IgD-negative memory B cell (primary cell): ENCODE results near the gene EYA2. TPM values are rescaled to one million over a fixed set of nuclear protein-coding genes. Genes with fewer than 3 reads are reported as not detected.
A peak's percentile ranks its signal among the peaks of the same experiment; 100 is the strongest.
"Not testable (repeated sequence)": the region's sequence is repeated elsewhere in the genome, so short reads cannot be mapped to it uniquely, and the experiment has no call there.

ENCODE experiments used
- H3K27ac Mint-ChIP-seq, 3 donors: one replicate each; pipeline ENCODE4 v1.8.0; 2020 to 2022; ENCODE audit warnings: mild to moderate bottlenecking in 3 of 3, mixed read lengths in 3 of 3, moderate library complexity in 1 of 3
- H3K27me3 Mint-ChIP-seq: one replicate; pipeline ENCODE4 v1.8.0; 2021; ENCODE audit warnings: mixed read lengths
- H3K36me3 Mint-ChIP-seq: one replicate; pipeline ENCODE4 v1.8.0; 2020; ENCODE audit warnings: mild to moderate bottlenecking, mixed read lengths
- H3K4me1 Mint-ChIP-seq, 3 donors: one replicate each; pipeline ENCODE4 v1.8.0; 2020 to 2022; ENCODE audit warnings: mixed read lengths in 3 of 3, mild to moderate bottlenecking in 1 of 3
- H3K4me3 Mint-ChIP-seq, 4 donors: one replicate each; pipeline ENCODE4 v1.8.0; 2020 to 2022; ENCODE audit warnings: mild to moderate bottlenecking in 4 of 4, mixed read lengths in 4 of 4, moderate library complexity in 3 of 4
- H3K9me3 Mint-ChIP-seq, 3 donors: one replicate each; pipeline ENCODE4 v1.8.0; 2020 to 2021; ENCODE audit warnings: mixed read lengths in 3 of 3, mild to moderate bottlenecking in 1 of 3
- polyA plus RNA-seq: library from polyadenylated mRNA; unstranded; fragments of 300-500 nt; fragmentation: Illumina TruSeq; gene quantifications from one replicate; pipeline ENCODE4 v1.2.3, GENCODE V29; 2021

The EYA2 gene
- polyA plus RNA-seq, 1 donor from 2014 or later, result 0.11 TPM

DNA sequence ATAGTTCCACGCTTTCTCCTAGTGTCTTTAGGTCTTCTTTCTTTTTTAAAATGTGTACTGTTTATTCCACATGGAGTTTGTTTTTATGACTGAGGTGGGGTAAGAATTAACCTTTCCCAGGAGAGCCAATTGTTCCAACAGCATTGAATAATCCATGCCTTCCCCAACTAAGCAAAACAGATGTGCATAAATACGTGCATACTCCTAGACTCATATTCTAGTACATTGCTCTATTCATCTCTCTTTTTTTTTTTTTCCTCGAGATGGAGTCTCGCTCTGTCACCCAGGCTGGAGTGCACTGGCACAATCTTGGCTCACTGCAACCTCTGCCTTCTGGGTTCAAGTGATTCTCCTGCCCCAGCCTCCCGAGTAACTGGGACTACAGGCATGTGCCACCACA is 14.7 kb upstream of the EYA2 start:
- not testable (repeated sequence) for H3K9me3 Mint-ChIP-seq, H3K36me3 Mint-ChIP-seq, H3K27ac Mint-ChIP-seq, H3K4me1 Mint-ChIP-seq, H3K4me3 Mint-ChIP-seq
- peaks cover 13% of the 10 kb centered on the region for H3K27me3 Mint-ChIP-seq

- Mint-ChIP-seq H3K36me3 (no peaks in the 10 kb centered on the region), H3K4me3 (no peak overlapping the region), H3K9me3 (no peaks in the 10 kb centered on the region), H3K27ac (no peak overlapping the region), H3K4me1 (no peaks in the 10 kb centered on the region), H3K27me3 (peaks cover 14% of the 10 kb centered on the region)
These were observed 10.8 kb upstream of the EYA2 start for GRCh38 chr20:46883892-46884291.

DNA sequence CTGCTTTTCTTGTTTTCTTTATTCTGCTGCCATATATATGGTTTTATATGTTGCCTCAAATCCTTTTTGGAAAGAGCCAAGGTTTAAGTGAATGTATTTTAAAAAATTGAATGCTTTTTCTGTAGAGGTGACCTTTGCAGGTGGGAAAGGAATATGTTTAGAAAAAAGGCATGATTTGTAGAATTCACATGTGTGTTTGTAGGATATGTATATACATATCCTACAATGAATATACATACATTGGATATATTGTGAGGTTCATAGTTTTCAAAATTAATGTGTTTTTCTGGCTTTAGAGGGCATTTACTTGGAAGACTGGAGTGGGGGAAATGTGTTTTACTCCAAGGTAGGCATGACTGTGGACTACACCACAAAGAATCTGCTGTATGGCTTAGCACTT is 4.0 kb upstream of the EYA2 start:
- H3K27ac Mint-ChIP-seq, result no peak overlapping the region
- peaks cover 0 to 6% (median 2%) of the 10 kb centered on the region in 3 donors for H3K9me3 Mint-ChIP-seq
- H3K4me1 Mint-ChIP-seq, result peaks cover 0 to 4% (median 2%) of the 10 kb centered on the region in 3 donors
- peaks cover 1% of the 10 kb centered on the region for H3K36me3 Mint-ChIP-seq
- no peak overlapping the region for H3K4me3 Mint-ChIP-seq
- H3K27me3 Mint-ChIP-seq, result peaks cover 28% of the 10 kb centered on the region

GRCh38 chr20:46893051-46893450 is 1.6 kb upstream of the EYA2 start:
- Mint-ChIP-seq H3K4me1 (peaks cover 0 to 4% (median 2%) of the 10 kb centered on the region in 3 donors), H3K27me3 (peaks cover 39% of the 10 kb centered on the region), H3K4me3 (no peak overlapping the region), H3K9me3 (peaks cover 0 to 6% (median 2%) of the 10 kb centered on the region in 3 donors), H3K36me3 (peaks cover 1% of the 10 kb centered on the region), H3K27ac (no peak overlapping the region)

DNA sequence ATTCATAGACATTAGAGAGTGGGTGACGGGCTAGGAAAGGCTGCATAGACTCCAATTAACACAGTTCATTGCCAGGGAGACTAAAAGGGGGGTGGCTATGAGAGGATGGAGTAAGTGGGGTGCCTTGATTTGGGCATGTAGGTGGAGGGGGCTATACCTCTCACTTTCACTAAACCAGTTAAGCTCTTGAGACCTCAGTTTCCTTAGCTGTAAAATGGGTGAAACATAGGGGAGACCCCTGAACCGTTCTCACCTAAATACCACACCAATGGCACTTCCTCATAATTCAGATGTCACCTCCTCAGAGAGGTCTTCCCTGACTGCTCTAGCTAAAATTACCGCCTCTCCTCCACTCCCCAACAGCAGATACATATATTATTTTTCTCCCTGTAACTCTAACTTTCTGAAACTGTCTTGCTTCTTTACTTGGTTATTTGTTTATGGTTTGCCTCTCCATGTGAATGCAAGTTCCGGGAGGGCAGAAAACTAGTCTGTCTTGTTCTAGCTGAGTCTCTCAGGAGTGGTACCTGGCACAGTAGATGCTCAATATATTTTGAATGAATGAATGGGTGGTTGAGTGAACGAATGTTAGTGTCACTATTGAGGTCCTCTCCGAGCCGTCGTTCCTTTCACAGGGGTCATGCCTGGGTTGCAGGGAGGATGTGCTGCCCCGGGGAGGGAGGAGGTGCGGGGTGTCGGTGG is 615 bp upstream of the EYA2 start:
- Mint-ChIP-seq H3K27ac (no peak overlapping the region), H3K36me3 (peaks cover 1% of the 10 kb centered on the region), H3K4me3 (peak overlapping the region; percentile 55 to 87 (median 82)), H3K9me3 (peaks cover 0 to 6% (median 2%) of the 10 kb centered on the region in 3 donors), H3K4me1 (peaks cover 0 to 4% (median 2%) of the 10 kb centered on the region in 3 donors), H3K27me3 (peaks cover 42% of the 10 kb centered on the region)

DNA sequence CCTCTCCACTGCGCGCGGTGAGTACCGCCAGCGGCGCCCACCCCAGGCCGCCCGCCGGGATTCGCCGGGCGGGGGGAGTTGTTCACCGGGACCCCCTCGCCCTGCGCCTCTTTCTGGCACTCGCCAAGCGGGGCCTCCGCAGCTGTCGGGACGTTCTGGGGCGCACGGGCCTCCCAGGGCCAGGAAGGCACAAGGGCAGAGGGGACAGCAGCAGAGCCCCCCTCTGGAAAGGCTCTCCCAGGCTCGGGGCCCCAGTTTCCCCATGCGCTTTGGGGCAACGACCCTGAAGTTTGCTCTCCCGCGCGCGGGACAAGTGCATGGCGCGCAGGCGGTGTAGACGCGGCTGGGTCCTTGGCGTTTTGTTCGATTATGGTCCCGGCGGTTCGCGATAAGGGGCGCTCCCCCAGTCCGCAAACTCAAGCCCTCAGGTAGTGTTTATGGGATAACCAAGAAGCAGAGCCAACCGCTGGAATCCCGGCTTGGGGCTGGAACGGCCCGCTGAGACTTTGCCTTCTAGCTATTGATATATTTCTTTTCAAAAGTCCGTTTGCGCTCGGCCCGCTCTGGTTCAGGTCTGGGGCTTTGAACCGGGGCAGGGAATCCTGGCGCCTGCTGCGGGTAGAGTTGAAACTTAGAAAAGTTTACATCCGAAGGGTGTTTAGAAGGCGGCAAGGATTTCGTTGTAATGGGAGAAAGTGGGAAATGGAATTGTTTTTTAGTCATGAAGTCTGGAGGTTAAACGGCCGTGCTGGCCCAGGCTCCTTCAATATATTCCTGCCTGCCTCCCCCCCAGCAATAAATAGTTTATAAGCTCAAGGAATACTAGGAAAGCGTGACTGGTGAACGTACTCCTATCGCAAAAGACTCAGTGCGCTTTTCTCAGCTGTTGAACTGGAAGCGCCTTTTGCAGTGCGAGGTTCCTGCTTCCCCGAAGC is 595 bp downstream of the EYA2 start:
- Mint-ChIP-seq H3K4me1 (peaks cover 2 to 8% (median 6%) of the 10 kb centered on the region in 3 donors), H3K27me3 (peaks cover 44% of the 10 kb centered on the region), H3K4me3 (peak overlapping the region; percentile 86 to 98 (median 90)), H3K27ac (peak overlapping the region in 1 of 3 donors; percentile 18), H3K9me3 (peaks cover 0 to 6% (median 2%) of the 10 kb centered on the region in 3 donors), H3K36me3 (no peaks in the 10 kb centered on the region)

GRCh38 chr20:46895906-46896242 is 1.2 kb downstream of the EYA2 start:
- H3K9me3 Mint-ChIP-seq, result peaks cover 0 to 2% (median 1%) of the 10 kb centered on the region in 3 donors
- H3K27me3 Mint-ChIP-seq, result peaks cover 42% of the 10 kb centered on the region
- peak overlapping the region in 1 of 3 donors; percentile 18 for H3K27ac Mint-ChIP-seq
- H3K36me3 Mint-ChIP-seq, result no peaks in the 10 kb centered on the region
- H3K4me3 Mint-ChIP-seq, result peak overlapping the region; percentile 86 to 98 (median 90)
- peaks cover 4 to 10% (median 10%) of the 10 kb centered on the region in 3 donors for H3K4me1 Mint-ChIP-seq

- peak overlapping the region; percentile 5 to 68 (median 13) for H3K27ac Mint-ChIP-seq
- H3K36me3 Mint-ChIP-seq, result no peaks in the 10 kb centered on the region
- H3K4me3 Mint-ChIP-seq, result peak overlapping the region; percentile 66 to 86 (median 76)
- peaks cover 0 to 2% (median 0%) of the 10 kb centered on the region in 3 donors for H3K9me3 Mint-ChIP-seq
- peaks cover 42% of the 10 kb centered on the region for H3K27me3 Mint-ChIP-seq
- peaks cover 7 to 12% (median 10%) of the 10 kb centered on the region in 3 donors for H3K4me1 Mint-ChIP-seq
These were observed 2.8 kb downstream of the EYA2 start for GRCh38 chr20:46897328-46897880.

DNA sequence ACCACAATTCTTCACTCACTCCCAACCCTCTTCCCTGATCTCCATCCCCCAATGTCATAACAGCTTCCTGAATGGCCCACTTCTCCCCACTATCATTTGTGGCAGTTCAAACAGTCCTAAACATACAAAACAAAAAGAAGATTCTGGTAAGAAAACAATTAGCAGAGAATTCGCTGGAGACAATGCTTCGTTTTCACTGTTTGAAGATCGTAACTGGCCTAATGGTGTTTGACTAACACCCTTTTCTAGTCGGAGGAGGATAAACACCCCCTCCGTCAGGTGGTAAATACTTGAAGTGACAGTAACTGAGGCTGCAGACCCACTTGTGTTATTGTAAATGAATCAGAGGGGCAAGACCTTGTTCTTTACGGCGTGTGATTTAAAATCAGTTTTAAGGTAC is 3.8 kb downstream of the EYA2 start:
- Mint-ChIP-seq H3K4me1 (peaks cover 7 to 12% (median 10%) of the 10 kb centered on the region in 3 donors), H3K27me3 (peaks cover 34% of the 10 kb centered on the region), H3K27ac (peak overlapping the region in 2 of 3 donors; percentile 4 to 74), H3K36me3 (no peaks in the 10 kb centered on the region), H3K4me3 (peak overlapping the region; percentile 66 to 86 (median 74)), H3K9me3 (peaks cover 0 to 2% (median 0%) of the 10 kb centered on the region in 3 donors)

DNA sequence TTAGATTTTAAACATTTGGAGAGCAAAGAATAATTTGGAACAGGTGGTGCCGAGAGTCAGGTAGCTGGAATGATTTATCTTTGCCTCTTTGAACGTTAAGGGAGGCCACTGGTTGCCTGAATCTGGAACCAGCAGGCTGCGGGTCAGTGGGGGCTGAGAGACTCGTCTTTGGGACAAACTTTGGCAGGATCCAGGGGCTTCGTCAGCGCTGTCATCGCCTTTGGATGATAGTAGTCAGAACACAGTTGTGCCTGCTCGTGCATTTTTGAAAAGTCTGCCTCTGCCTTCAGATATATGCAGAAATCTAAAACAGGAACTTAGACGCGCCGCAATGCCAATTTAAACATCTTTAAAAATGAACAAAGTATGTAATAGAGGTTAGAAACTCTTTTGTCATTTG is 5.0 kb downstream of the EYA2 start:
- Mint-ChIP-seq H3K4me1 (peaks cover 5 to 10% (median 8%) of the 10 kb centered on the region in 3 donors), H3K9me3 (no peaks in the 10 kb centered on the region), H3K36me3 (no peaks in the 10 kb centered on the region), H3K4me3 (peak overlapping the region; percentile 66 to 90 (median 78)), H3K27me3 (peaks cover 25% of the 10 kb centered on the region), H3K27ac (peak overlapping the region; percentile 69 to 74 (median 74))

DNA sequence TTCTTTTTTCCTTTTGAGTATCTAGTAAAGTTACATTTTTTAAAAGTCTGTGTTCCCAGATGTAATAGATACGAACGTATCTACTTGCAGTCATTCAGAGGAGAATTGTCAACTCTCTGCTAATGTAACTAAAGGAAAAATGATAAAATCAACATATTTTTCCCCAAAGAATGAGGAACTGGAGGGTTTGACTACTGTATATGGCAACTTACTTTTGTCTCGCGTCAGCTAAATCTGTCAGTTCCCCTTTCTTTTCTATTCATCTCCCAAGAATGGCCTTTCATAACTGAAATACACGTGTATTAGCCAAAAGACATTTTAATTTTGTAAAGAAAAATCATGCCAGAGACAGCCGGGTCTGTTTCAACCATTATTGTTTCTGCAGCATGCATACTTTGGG is 5.4 kb downstream of the EYA2 start:
- peaks cover 25% of the 10 kb centered on the region for H3K27me3 Mint-ChIP-seq
- H3K4me1 Mint-ChIP-seq, result peaks cover 5 to 10% (median 8%) of the 10 kb centered on the region in 3 donors

DNA sequence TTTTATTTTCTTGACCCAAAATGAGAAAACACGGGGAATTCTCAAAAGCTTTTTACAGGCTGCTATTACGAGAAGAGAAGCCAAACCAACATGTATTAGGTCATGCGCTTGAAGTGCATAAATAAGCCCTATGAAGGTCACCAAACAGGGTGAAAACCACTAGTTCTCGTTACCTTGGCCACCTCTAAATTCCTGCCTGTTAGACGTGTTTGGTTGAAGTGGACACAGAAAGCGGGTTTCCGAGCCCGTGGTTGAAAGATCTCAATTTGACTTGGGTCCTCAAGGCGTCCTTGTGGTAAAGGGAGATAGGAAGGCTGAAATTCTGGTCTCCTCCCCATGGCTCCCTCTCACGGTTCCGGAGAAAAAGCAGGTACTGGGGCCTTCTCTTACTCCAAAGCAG is 6.2 kb downstream of the EYA2 start:
- Mint-ChIP-seq H3K36me3 (no peaks in the 10 kb centered on the region), H3K4me1 (peaks cover 5 to 10% (median 8%) of the 10 kb centered on the region in 3 donors), H3K27ac (peak overlapping the region in 2 of 3 donors; percentile 18 to 28), H3K4me3 (peak overlapping the region in 2 of 4 donors; percentile 52 to 55), H3K27me3 (peaks cover 20% of the 10 kb centered on the region), H3K9me3 (no peaks in the 10 kb centered on the region)

More for the DNA sequence above, 5.4 kb downstream of the EYA2 start:
- no peaks in the 10 kb centered on the region for H3K9me3 Mint-ChIP-seq
- no peaks in the 10 kb centered on the region for H3K36me3 Mint-ChIP-seq
- peak overlapping the region; percentile 63 to 90 (median 76) for H3K4me3 Mint-ChIP-seq
- peak overlapping the region in 2 of 3 donors; percentile 69 to 74 for H3K27ac Mint-ChIP-seq

DNA sequence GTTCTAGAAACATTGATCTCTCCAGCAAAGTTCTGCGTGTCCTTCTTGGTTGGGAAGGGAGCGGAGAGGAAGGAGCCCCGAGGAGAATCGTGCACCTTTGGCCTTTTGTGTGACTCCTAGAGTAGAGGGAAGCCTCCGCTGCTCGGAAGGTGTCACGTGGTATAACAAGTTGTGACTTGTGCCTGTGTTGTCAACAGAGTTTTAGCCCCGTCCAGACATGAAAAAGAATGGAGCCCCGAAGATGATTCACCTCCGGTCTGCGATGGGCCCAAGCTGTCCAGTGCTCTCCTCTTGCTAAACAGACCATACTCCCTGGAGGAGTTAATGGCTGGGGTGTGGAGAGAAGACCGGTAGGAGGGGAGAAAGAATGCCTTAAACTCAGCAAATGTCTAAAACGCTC is 7.0 kb downstream of the EYA2 start:
- peak overlapping the region in 1 of 4 donors; percentile 65 for H3K4me3 Mint-ChIP-seq
- H3K27me3 Mint-ChIP-seq, result peaks cover 14% of the 10 kb centered on the region
- H3K9me3 Mint-ChIP-seq, result no peaks in the 10 kb centered on the region
- no peak overlapping the region for H3K27ac Mint-ChIP-seq
- H3K36me3 Mint-ChIP-seq, result no peaks in the 10 kb centered on the region
- H3K4me1 Mint-ChIP-seq, result peaks cover 5 to 10% (median 8%) of the 10 kb centered on the region in 3 donors

DNA sequence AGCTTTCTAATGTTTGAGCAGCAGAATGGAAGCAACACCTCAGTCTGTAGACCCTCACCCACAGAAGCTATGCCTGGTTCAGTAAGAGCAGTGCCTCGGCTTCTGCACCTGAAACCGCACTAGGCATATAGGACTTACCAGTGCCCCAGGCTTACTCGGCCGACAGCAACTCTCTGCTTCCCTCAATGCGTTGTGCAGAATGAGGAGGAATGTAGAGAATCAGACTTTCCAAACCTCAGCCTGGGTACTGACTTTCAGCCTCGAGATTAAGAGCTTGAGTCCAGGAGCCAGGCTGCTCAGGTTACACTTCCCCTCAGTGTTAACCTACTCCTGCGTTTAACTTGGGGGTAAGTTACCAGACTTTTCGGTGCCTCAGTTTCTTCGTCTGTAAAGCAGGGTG is 8.6 kb downstream of the EYA2 start:
- no peaks in the 10 kb centered on the region for H3K36me3 Mint-ChIP-seq
- peaks cover 7% of the 10 kb centered on the region for H3K27me3 Mint-ChIP-seq
- H3K4me3 Mint-ChIP-seq, result no peak overlapping the region
- H3K4me1 Mint-ChIP-seq, result peaks cover 5 to 10% (median 8%) of the 10 kb centered on the region in 3 donors
- no peaks in the 10 kb centered on the region for H3K9me3 Mint-ChIP-seq
- H3K27ac Mint-ChIP-seq, result peak overlapping the region in 1 of 3 donors; percentile 43

GRCh38 chr20:46903937-46904336 is 9.3 kb downstream of the EYA2 start:
- peaks cover 5 to 10% (median 8%) of the 10 kb centered on the region in 3 donors for H3K4me1 Mint-ChIP-seq
- no peak overlapping the region for H3K27ac Mint-ChIP-seq
- no peaks in the 10 kb centered on the region for H3K9me3 Mint-ChIP-seq
- no peak overlapping the region for H3K4me3 Mint-ChIP-seq
- H3K27me3 Mint-ChIP-seq, result peaks cover 4% of the 10 kb centered on the region
- H3K36me3 Mint-ChIP-seq, result no peaks in the 10 kb centered on the region
